ENCODE results near the gene ZFYVE27.

ZFYVE27 gene

DNA sequence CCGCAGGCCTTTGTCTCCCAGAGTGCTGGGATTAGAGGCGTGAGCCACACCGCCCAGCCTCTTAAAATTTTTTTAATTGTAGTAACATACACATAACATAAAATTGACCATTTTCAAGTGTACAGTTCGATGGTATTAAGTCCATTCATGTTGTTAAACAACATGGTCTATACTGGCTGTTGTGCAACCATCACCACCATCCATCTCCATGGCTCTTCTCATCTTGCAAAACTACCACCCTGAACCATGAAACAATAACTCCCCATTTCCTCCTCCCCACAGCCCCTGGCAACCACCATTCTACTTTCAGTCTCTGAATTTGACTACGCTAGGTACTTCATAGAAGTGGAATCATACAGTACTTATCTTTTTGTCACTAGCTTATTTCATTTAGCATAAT lies 7.9 kb upstream of the ZFYVE27 start:
- Mint-ChIP-seq H3K27me3 (peaks cover 6% of the 10 kb centered on the region), H3K27ac (no peak overlapping the region), H3K9me3 (ENCODE audit: low read depth) (no peaks in the 10 kb centered on the region), H3K36me3 (no peaks in the 10 kb centered on the region), H3K4me3 (no peak overlapping the region), H3K4me1 (ENCODE audit: low read depth) (no peaks in the 10 kb centered on the region)

DNA sequence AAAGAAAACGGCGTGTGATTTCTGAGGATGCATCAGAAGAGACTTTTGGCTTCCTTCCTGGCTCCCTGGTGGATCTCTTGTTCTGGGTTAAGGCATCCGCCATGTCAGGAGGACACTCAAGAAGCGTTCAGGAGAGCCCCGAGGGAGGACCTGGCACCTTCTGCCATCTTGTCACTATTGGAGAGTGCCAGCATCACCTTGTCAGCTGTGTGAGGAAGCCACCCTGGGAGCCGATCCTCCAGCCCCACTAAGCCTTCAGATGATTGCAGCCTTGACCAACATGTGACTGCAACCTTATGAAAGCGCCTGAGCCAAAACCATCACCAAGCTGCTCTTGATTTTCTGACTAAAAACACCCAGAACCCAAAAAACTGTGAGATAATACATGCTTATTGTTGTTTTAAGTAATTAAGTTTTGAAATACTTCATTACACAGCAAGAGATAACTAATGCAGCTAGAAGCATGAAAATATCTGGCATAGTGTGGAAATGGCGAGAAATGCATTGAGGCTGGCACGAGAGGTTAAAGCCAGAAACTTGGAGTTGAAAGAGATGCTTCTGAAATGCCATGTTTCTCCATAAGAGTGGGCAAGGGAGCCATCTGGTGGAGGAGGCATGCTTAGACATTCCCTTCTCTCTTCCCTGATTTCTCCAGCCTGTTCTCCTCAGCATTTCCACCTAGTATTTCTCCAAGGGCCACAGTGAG lies 5.4 kb upstream of the ZFYVE27 start:
- no peak overlapping the region for H3K27ac Mint-ChIP-seq

DNA sequence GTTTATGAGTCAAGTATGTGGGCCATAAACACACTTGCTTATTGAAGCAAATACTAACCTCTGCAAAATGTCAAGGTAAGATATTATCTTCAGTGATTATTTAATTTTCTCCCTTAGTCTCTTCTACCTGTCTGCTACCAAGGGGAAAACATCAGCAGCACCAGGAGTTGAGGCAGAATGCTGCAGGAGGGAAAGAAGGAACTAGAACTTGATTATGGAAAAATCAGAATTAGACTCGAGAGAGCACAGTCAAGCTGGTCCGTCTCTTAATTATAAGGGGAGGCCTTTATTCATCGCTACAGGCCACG lies 4.9 kb upstream of the ZFYVE27 start:
- no peaks in the 10 kb centered on the region for H3K9me3 Mint-ChIP-seq (ENCODE audit: low read depth)
- H3K4me3 Mint-ChIP-seq, result no peak overlapping the region
- peaks cover 10% of the 10 kb centered on the region for H3K4me1 Mint-ChIP-seq (ENCODE audit: low read depth)
- peaks cover 5% of the 10 kb centered on the region for H3K27me3 Mint-ChIP-seq
- H3K36me3 Mint-ChIP-seq, result no peaks in the 10 kb centered on the region
- no peak overlapping the region for H3K27ac Mint-ChIP-seq

More for the DNA sequence above, 5.4 kb upstream of the ZFYVE27 start:
- Mint-ChIP-seq H3K27me3 (peaks cover 5% of the 10 kb centered on the region), H3K4me3 (no peak overlapping the region), H3K9me3 (ENCODE audit: low read depth) (no peaks in the 10 kb centered on the region), H3K4me1 (ENCODE audit: low read depth) (peaks cover 5% of the 10 kb centered on the region), H3K36me3 (no peaks in the 10 kb centered on the region)

DNA sequence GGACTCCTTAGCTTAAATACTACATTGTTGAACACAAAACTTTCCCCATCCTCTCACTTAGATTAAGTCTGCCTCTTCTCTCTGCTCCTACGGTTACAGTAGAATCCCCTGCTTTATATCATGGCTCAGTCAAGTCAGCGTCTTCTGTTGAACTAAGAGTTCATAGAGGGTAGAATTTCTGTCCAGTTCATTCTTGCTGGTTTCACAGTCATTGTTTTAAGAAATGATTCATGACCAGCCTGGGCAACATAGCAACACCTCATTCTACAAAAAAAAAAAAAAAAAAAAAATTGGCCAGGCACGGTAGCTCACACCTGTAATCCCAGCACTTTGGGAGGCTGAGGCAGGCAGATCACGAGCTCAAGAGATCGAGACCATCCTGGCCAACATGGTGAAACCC lies 3.7 kb upstream of the ZFYVE27 start:
- H3K27me3 Mint-ChIP-seq, result peaks cover 5% of the 10 kb centered on the region
- H3K4me3 Mint-ChIP-seq, result no peak overlapping the region
- peaks cover 18% of the 10 kb centered on the region for H3K4me1 Mint-ChIP-seq (ENCODE audit: low read depth)
- no peak overlapping the region for H3K27ac Mint-ChIP-seq
- H3K36me3 Mint-ChIP-seq, result peaks cover 5% of the 10 kb centered on the region
- no peaks in the 10 kb centered on the region for H3K9me3 Mint-ChIP-seq (ENCODE audit: low read depth)

DNA sequence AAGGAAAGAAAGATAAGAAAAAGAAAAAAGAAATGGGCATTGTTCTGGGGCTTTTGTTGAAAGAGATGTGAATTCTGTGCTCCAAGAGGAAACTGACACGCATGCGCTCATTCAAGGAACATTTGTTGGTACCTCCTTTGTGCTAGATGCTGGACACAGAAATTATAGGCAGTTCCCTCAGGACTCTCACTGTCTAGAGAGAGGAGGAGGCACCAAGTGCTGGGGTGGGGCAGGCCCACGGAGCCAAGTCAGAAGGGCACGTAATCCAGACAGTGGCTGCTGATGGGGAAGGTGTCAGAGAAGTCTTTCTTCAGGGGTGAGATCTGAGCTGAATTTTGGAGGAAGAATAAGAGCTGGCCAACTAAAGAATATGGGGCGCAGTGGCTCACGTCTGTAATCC lies 2.9 kb upstream of the ZFYVE27 start:
- no peak overlapping the region for H3K4me3 Mint-ChIP-seq

DNA sequence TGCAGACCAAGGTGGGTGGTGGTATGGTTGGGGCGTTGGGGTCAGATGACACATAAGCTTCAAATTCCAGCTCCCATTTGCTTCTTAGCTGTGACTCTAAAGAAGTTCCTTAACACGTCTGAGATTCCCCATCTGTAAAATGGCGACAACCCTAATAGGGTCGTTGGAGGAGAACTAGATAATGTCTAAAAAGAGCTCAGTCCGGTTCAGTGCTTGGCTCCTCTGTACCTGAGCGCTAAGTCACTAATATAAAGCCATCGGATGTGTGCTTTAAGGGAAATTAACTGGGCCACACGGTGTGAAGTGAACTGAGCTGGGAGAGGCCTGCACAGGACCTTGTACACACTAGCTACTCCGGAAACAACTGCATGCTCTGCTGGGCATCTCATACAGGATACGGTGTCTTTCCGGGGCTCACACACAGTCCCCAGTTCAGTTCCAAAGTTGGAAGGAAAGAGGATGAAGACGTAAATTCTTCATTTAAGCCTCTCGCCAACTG lies 476 bp upstream of the ZFYVE27 start:
- Mint-ChIP-seq H3K27ac (peak overlapping the region; percentile 95), H3K4me3 (peak overlapping the region; percentile 97), H3K27me3 (peaks cover 2% of the 10 kb centered on the region), H3K4me1 (ENCODE audit: low read depth) (peaks cover 44% of the 10 kb centered on the region), H3K9me3 (ENCODE audit: low read depth) (no peaks in the 10 kb centered on the region), H3K36me3 (peaks cover 11% of the 10 kb centered on the region)

More for the DNA sequence above, 2.9 kb upstream of the ZFYVE27 start:
- H3K27ac Mint-ChIP-seq, result no peak overlapping the region
- H3K4me1 Mint-ChIP-seq (ENCODE audit: low read depth), result peaks cover 23% of the 10 kb centered on the region
- H3K9me3 Mint-ChIP-seq (ENCODE audit: low read depth), result no peaks in the 10 kb centered on the region
- peaks cover 5% of the 10 kb centered on the region for H3K36me3 Mint-ChIP-seq
- peaks cover 4% of the 10 kb centered on the region for H3K27me3 Mint-ChIP-seq

DNA sequence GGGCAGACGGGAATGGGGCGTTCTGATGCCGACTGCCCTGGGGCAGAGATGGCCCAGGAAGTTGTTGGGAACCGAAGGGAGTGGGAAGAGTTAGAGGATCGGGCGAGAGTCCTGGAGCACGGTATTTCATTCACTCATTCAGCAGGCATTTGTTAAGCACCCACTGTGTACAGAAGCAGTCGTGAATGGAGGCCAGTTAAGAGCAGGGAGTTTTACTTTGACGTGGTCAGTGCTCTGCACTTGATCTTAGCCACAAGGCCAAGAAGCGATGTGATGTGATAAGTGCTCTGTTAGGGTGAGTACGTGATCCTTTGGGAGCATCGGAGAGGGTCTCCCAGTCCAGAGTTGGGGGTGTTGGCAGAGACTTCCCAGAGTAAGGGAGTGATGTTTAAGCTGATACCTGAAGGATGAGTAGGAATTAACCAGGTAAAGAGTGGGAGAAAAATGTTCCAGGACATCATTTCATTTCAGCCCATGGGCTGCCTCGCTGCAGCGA lies 890 bp downstream of the ZFYVE27 start:
- Mint-ChIP-seq H3K27me3 (no peaks in the 10 kb centered on the region), H3K9me3 (ENCODE audit: low read depth) (no peaks in the 10 kb centered on the region), H3K4me3 (peak overlapping the region; percentile 97), H3K36me3 (peaks cover 11% of the 10 kb centered on the region), H3K4me1 (ENCODE audit: low read depth) (peaks cover 50% of the 10 kb centered on the region), H3K27ac (peak overlapping the region; percentile 95)

DNA sequence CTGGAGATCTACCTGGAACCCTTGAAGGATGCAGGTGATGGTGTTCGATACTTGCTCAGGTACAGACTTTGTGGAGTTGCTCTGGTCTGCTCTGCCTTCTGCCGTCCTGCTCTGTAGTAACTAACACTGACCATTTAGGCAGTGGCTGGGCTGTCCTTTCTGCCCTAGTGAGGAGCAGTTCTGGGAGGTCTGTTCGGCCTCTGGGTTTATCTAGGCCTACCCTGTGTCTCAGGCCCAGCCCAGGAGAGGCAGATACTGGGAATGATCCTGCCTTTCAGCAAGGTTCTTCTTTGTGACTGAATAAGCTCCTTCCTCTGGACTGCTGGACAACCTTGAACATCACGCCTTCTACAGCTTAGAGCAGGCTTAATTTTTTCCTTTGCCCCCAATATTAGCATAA lies 1.7 kb downstream of the ZFYVE27 start:
- Mint-ChIP-seq H3K9me3 (ENCODE audit: low read depth) (no peaks in the 10 kb centered on the region), H3K36me3 (peaks cover 14% of the 10 kb centered on the region), H3K4me3 (peak overlapping the region; percentile 97), H3K4me1 (ENCODE audit: low read depth) (peaks cover 55% of the 10 kb centered on the region), H3K27me3 (no peaks in the 10 kb centered on the region), H3K27ac (no peak overlapping the region)

DNA sequence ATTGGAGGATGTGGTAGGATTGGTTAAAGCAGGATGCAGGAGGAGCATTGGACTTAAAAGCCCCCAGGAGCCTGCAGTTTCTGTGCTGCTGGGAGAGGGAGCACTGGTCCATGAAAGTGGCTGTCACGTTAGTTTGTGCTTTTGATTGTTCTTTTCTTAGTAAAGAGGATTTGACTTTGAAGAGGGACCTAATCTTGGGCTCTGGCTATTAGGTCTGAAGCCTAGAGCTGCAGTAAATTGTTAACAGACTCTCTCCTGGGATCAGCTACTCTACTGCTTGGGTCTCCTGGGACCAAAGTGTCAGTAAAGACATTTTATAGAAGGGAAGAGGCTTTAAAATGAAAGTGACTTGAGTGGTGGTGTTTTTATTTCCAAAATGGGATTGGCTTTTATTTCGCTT lies 3.7 kb downstream of the ZFYVE27 start:
- peaks cover 61% of the 10 kb centered on the region for H3K4me1 Mint-ChIP-seq (ENCODE audit: low read depth)
- H3K27ac Mint-ChIP-seq, result no peak overlapping the region
- H3K9me3 Mint-ChIP-seq (ENCODE audit: low read depth), result no peaks in the 10 kb centered on the region
- H3K4me3 Mint-ChIP-seq, result no peak overlapping the region
- H3K36me3 Mint-ChIP-seq, result peaks cover 19% of the 10 kb centered on the region
- H3K27me3 Mint-ChIP-seq, result no peaks in the 10 kb centered on the region

DNA sequence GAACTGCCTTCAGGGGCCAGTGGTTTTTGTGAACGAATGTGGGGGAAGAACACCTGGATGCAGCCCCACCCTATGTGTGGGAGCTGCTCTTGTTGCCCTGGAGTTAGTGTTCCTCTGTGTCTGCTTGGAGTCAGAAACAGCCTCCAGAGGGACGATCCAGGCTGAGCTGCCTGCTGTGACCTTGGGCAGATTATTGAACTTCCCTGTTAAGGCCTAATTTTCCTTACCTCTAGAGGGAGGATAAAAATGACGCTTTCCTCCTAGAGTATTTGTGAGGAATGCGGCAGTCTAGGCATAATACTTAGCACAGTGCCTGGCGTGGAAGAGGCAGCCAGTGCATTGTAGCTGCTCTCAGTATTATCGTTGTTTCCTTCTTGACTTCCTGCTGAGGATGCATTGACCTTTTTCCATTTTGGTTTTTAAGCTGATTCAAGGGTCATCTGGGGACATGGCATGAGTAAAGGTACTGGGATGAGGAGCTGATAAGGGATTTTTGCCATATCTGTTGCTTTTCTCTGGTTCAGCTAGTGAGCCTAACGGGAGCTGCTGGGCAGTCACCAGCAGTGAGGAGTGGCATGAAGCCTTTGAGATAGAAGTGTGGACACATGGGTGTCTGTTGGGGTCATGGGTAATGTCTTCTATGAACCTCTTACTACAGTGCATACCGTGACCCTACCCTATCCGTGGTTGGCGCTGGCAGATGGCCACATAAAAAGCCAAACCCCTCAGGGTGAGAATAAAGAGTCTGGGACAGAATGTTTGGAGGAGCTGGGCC lies 6.4 kb downstream of the ZFYVE27 start:
- Mint-ChIP-seq H3K4me1 (ENCODE audit: low read depth) (peaks cover 47% of the 10 kb centered on the region), H3K36me3 (peaks cover 18% of the 10 kb centered on the region), H3K27me3 (no peaks in the 10 kb centered on the region), H3K27ac (no peak overlapping the region), H3K9me3 (ENCODE audit: low read depth) (no peaks in the 10 kb centered on the region), H3K4me3 (no peak overlapping the region)

DNA sequence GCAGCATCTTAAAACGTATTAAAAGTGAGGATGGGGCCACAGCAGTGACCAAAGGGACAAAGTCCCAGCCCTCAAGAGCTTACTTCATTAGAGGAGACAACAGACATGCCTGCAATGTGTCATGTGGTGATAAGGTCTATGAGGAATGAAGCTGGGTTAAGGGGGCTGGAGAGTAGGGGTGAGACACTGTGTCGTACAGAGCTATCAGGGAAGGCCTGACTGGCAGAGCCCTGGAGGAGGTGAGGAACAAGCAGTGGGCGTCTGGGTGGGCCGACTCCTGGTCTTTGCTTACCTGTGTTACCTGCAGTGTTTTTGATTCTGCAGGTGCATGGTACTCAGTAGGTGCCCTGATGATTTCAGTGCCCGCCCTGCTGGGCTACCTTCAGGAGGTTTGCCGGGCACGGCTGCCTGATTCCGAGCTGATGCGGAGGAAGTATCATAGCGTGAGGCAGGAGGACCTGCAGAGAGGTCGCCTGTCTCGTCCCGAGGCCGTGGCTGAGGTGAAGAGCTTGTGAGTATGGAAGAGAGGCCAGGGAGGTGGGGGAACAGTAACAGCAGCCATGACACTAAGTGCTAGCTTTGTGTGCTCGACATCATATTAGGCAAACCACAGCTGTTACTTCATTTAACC lies 7.6 kb downstream of the ZFYVE27 start:
- H3K4me1 Mint-ChIP-seq (ENCODE audit: low read depth), result peaks cover 41% of the 10 kb centered on the region
- H3K27me3 Mint-ChIP-seq, result no peaks in the 10 kb centered on the region
- no peak overlapping the region for H3K27ac Mint-ChIP-seq
- no peak overlapping the region for H3K4me3 Mint-ChIP-seq
- H3K9me3 Mint-ChIP-seq (ENCODE audit: low read depth), result no peaks in the 10 kb centered on the region
- peaks cover 18% of the 10 kb centered on the region for H3K36me3 Mint-ChIP-seq

DNA sequence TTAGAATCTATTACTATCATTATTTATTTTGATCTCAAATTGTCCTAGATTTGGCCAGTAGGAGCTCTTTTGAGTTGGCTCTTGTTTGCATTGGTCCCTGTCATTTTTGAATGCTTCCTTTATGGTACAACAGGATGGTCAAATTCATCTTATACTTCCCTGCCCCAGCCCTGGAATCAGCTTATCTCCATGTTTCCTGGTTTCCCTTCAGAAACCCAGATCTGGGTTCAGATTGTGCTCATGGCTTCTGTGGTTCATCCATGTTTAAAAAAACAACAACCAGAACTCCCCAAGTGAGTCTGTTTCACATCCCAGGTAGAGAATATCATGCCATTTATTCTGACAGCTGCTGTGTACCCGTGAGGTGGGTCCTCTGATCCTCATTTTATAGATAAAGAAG lies 10.6 kb downstream of the ZFYVE27 start:
- Mint-ChIP-seq H3K27ac (no peak overlapping the region), H3K36me3 (peaks cover 14% of the 10 kb centered on the region), H3K4me1 (ENCODE audit: low read depth) (peaks cover 16% of the 10 kb centered on the region), H3K4me3 (no peak overlapping the region), H3K27me3 (no peaks in the 10 kb centered on the region), H3K9me3 (ENCODE audit: low read depth) (no peaks in the 10 kb centered on the region)

DNA sequence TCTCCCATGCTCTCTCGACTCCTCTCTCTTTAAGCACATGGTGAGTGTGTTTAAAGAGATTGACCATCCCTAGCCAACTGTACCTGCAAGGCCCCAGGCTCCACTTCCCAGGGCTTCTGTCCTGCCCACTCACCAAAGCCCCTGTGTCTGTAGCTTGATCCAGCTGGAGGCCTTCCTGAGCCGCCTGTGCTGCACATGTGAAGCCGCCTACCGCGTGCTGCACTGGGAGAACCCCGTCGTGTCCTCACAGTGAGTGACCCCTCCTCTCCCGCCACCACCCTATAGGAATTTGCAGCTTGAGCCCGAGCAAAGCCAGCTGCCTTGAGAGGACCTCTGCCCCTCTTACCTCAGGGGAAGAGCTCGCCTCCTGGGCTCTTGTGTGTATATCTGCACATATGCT lies 11.2 kb downstream of the ZFYVE27 start:
- peaks cover 14% of the 10 kb centered on the region for H3K4me1 Mint-ChIP-seq (ENCODE audit: low read depth)
- no peaks in the 10 kb centered on the region for H3K27me3 Mint-ChIP-seq
- peaks cover 14% of the 10 kb centered on the region for H3K36me3 Mint-ChIP-seq
- H3K27ac Mint-ChIP-seq, result no peak overlapping the region
- H3K4me3 Mint-ChIP-seq, result no peak overlapping the region
- H3K9me3 Mint-ChIP-seq (ENCODE audit: low read depth), result no peaks in the 10 kb centered on the region

DNA sequence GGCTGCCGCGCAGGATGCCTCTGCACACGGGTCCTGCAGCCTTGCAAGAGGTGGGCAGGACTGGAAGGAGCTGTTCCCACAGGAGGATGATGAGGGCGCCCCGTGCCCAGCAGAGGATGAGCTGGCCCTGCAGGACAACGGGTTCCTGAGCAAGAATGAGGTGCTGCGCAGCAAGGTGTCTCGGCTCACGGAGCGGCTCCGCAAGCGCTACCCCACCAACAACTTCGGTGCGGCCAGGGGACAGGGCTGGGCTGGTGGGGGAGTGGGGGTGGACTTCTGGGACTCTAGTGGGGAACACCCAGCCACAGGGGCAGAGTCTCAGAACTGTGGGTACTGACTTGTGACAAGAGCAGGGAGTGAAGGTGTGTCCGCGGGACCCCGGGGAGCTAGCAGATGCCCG lies 16.0 kb downstream of the ZFYVE27 start:
- H3K4me3 Mint-ChIP-seq, result no peak overlapping the region
- H3K4me1 Mint-ChIP-seq (ENCODE audit: low read depth), result no peaks in the 10 kb centered on the region
- H3K36me3 Mint-ChIP-seq, result peaks cover 2% of the 10 kb centered on the region

DNA sequence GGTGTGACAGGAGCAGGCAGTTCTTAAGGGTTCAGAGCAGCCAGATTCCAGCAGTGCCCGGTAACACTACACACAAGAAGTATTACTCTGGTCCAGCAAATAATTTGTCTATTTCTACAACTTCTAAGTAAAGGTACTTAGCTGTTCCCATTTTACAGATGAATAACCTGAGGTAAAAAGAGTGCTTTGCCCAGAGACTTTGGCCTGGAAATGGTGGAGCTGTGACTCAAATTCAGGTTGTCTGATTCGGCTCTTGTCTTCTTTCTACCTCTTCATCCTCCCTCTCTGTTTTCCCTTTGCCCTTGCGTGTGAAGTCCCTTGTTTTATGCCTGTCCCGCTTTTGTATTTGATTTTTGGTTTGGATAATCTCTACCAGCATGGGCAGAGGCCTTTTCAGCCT lies 17.8 kb downstream of the ZFYVE27 start:
- Mint-ChIP-seq H3K27ac (no peak overlapping the region), H3K9me3 (ENCODE audit: low read depth) (no peaks in the 10 kb centered on the region), H3K4me1 (ENCODE audit: low read depth) (no peaks in the 10 kb centered on the region), H3K4me3 (no peak overlapping the region), H3K36me3 (peaks cover 2% of the 10 kb centered on the region), H3K27me3 (no peaks in the 10 kb centered on the region)

More for the DNA sequence above, 16.0 kb downstream of the ZFYVE27 start:
- Mint-ChIP-seq H3K27me3 (no peaks in the 10 kb centered on the region), H3K27ac (no peak overlapping the region), H3K9me3 (ENCODE audit: low read depth) (no peaks in the 10 kb centered on the region)
